Measurements from ENCODE around the gene ATF7.

DNA sequence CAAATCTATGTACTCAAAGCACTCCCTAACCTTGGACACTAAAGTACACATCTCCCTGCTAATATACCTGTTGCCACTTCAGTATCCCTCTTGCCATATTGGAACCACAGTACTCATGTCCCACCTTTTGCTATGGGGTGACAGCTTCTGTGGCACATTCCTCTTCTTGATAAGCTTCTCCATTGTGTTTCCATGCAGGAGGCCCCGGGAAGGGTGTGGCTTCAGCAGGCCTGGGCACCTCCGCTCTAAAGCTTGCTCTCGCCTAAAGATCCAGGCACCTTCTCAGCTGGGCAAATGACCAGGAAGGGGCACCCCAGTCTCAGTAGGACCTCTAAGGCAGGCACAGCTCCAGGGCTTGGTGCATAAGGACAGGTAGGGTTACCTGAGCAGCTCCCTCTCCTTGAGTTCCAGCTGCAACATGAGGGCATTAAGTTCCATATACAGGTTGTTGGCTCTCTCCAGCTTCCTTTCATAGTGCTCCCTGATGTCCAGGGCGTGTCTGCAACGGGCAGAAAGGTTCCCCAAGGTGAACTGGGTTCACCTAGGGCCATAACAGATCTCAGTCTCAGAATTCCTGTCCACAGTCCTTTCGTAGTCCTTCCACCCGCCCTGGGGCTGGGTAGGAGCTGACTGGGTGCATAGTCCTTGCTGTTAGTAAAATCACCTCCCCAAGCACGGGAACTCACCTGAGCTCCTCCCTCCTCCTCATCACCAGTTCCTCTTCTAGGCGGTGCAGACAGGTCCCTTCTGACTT lies 142.8 kb downstream of the ATF7 start:
- TF ChIP-seq, protein P1, sequence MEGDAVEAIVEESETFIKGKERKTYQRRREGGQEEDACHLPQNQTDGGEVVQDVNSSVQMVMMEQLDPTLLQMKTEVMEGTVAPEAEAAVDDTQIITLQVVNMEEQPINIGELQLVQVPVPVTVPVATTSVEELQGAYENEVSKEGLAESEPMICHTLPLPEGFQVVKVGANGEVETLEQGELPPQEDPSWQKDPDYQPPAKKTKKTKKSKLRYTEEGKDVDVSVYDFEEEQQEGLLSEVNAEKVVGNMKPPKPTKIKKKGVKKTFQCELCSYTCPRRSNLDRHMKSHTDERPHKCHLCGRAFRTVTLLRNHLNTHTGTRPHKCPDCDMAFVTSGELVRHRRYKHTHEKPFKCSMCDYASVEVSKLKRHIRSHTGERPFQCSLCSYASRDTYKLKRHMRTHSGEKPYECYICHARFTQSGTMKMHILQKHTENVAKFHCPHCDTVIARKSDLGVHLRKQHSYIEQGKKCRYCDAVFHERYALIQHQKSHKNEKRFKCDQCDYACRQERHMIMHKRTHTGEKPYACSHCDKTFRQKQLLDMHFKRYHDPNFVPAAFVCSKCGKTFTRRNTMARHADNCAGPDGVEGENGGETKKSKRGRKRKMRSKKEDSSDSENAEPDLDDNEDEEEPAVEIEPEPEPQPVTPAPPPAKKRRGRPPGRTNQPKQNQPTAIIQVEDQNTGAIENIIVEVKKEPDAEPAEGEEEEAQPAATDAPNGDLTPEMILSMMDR (conservative IDR thresholded peaks at IDR 0.05 in 1 of 2, IDR thresholded peaks at IDR 0.05 in 1 of 2; ENCODE audit: low read depth in 1 of 2, low read length in 2 of 2): no peak
- TF ChIP-seq EZH2 (IDR thresholded peaks at IDR 0.05; ENCODE audit: low read length, missing control alignments): no peak
